Measurements from ENCODE around the gene PPP2R5E.

The PPP2R5E gene

GRCh38 chr14:63478010-63478409 lies 65.2 kb downstream of the PPP2R5E start:
- in situ Hi-C loops (cut with HindIII; ENCODE audit: low pct_ligation_motif_present, low pct_unique_long_range_greater_than_20kb, low sequenced_read_pairs): no loop called here
- DNase-seq: no peak

DNA sequence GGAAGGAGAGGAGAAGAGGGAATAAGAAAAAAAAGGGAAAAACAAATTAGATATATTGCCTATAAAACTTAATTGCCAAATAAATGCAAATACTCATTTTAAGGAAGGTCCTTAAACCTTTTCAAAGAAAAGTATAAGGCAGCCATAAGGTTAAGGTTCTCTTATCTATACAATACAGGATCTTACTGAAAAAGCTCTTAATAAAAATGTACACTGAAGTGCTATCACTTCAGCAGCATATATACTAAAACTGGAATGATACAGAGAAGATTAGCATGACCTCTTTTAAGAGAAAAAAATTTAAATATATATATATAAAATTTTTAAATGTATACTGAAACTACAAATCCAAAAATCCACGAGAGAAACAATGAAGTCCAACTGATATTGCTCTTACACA lies 65.6 kb downstream of the PPP2R5E start:
- in situ Hi-C loops (cut with HindIII; ENCODE audit: low pct_ligation_motif_present, low pct_unique_long_range_greater_than_20kb, low sequenced_read_pairs): no loop called here
- DNase-seq: no peak

- in situ Hi-C loops (cut with HindIII; ENCODE audit: low pct_ligation_motif_present, low pct_unique_long_range_greater_than_20kb, low sequenced_read_pairs): no loop called here
- DNase-seq: no peak
Observed at GRCh38 chr14:63475761-63476160, 67.4 kb downstream of the PPP2R5E start.

DNA sequence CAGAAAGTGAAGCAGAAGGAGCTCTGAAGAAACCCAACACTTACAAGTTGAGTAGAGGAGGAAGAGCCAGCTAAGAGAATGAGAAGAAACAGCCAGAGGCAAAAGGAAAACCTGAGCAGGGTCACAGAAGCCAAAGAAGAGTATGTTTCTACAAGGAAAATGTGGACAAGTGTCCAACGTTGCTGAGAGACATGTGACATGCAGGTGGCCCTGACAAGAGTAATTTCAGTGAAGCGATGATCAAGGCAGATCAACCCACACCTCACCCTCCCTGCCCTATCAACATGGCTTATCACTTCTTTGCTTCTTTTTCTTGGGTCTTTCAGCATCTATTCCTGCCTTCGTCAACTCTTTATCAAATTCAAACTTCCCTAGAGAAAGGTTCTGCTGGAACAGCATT lies 68.3 kb downstream of the PPP2R5E start:
- no peak for DNase-seq
- in situ Hi-C loops (cut with HindIII; ENCODE audit: low pct_ligation_motif_present, low pct_unique_long_range_greater_than_20kb, low sequenced_read_pairs): no loop called here

- in situ Hi-C loops (cut with HindIII; ENCODE audit: low pct_ligation_motif_present, low pct_unique_long_range_greater_than_20kb, low sequenced_read_pairs): no loop called here
- DNase-seq: no peak
Observed at GRCh38 chr14:63474111-63474510, 69.1 kb downstream of the PPP2R5E start.

DNA sequence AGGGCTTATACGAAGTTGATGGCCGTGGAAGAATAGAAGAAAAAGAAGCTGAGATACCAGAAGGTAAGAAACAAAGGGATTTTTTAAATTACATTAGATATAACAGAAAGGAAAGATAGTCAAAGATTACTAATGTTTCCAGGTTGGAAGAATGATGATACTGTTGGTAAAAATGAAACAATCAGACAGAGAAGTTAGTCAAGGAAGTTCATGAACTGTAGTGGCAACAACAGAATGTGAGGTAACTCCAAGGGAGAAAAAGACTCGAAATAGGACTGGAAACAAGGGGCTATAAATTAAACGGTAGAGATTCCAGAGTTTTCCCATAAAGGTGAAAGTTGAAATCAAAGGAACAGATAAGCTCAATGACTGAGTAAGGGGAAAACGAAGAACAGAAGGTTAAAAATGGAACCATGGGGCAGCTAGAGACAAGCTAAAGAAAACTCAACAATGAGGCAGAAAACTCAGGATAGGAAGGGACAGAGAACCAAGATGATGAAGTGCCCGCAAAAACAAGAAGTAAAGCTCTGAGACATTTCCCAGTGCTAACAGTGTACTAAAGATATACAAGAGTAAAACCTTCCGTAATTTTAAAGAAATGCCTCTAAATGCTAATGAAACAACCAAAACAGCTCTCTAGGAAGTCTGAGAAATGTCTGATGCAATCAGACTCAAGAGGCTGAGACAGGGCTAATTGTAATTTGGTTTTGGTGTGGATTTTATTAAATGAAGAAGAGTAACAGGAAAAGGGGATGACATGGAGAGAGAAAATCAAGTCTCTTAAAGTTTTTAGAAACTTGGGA lies 70.0 kb downstream of the PPP2R5E start:
- in situ Hi-C loops (cut with HindIII; ENCODE audit: low pct_ligation_motif_present, low pct_unique_long_range_greater_than_20kb, low sequenced_read_pairs): no loop called here
- DNase-seq: no peak

DNA sequence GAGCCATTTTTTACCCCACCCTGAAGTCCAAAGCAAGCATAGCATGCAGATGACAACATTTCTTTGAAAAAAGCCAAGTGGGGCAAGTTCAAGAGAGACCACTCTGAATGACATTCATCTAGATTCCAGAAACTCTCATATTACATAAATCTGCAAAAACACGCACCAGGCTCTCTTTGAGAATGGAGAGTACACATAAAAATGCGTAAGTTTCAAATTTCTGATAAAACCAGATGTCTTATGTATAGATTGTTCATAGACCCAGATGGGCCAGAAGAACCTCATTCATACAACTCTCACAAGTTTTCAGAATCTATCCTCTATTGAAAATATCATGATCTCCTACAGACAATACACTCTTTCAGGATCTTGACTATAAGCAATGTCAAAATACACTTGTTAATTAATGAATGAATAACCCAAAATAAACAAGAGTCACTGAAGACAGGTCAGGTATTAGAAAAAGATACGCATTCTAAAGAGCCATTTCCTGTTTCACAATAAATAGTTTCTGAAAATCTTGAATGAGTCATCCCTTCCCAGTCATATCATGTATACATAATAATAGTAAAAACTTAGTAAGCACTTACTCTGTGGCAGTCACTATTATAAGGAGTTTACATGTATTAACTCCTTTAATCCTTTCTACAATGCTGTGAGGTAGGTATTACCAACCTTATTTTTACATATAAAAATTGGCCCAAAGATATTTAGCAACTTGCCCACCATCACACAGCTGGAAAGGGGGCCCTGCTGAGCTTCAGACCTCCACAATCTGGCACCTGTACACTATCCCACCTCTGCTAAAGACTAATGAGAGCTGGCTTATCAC lies 72.0 kb downstream of the PPP2R5E start:
- DNase-seq: peak; percentile 61
- in situ Hi-C loops (cut with HindIII; ENCODE audit: low pct_ligation_motif_present, low pct_unique_long_range_greater_than_20kb, low sequenced_read_pairs): no loop called here

DNA sequence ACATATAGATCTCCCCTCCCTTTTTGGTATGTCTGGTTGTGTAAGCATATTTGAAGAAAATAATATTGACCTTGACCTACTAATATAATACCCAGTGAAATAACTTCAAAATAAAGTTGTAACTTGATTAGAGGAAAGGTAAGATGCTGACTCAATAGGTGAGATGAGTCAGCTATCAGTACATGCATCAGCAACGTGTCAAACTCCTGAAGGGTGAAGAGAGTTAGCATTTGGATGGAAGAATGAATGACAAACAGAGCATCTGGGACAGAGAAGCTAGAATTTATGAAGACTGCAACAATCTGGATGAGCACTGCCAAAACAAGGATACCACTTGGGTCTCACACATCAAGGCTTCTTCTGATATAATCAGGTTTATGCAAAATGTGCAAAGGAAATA lies 74.9 kb downstream of the PPP2R5E start:
- in situ Hi-C loops (cut with HindIII; ENCODE audit: low pct_ligation_motif_present, low pct_unique_long_range_greater_than_20kb, low sequenced_read_pairs): no loop called here
- no peak for DNase-seq

DNA sequence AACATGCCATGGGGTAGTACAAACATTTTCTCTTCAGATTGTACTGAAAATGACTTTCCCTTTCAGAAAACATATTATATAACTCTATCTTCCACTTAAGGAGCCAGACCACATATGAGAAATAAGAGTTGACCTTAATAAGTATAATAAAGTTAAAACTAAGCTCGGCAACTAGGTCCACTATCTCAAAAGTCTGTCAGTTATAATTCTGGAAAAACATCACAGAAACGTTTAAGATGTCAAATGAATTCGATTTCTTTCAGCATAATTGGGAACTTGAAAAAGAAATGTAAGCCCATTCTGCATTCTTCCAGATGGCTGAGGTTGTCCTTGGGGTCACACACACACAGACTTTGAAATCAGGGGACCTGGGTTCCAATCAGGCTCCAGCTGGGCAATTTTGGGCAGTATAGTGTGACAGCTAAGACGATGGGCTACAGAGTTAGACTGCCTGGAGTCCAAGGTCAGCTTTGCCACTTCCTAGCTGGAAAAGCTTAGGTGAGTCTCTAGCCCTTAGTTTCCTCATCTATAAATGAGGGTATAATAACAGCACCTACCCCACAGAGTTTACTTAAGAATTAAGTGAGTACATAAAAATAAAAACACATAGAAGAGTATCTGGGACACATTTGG lies 75.6 kb downstream of the PPP2R5E start:
- in situ Hi-C loops (cut with HindIII; ENCODE audit: low pct_ligation_motif_present, low pct_unique_long_range_greater_than_20kb, low sequenced_read_pairs): no loop called here
- no peak for DNase-seq

DNA sequence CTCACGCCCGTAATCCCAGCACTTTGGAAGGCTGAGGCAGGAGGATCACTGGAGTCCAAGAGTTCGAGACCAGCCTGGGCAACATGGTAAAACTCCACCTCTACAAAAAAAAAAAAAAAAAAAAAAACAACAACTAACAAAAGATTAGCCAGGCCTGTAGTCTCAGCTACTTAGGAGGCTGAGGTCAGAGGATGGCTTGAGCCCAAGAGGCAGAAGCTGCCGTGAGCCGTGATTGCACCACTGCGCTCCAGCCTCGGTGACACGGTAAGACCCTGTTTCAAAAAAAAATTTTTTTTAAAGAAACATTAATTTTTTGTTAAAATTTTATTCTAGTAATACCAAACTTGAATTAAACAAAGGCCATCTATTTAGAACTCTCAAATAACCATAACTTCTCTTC lies 77.8 kb downstream of the PPP2R5E start:
- DNase-seq: no peak
- in situ Hi-C loops (cut with HindIII; ENCODE audit: low pct_ligation_motif_present, low pct_unique_long_range_greater_than_20kb, low sequenced_read_pairs): no loop called here

DNA sequence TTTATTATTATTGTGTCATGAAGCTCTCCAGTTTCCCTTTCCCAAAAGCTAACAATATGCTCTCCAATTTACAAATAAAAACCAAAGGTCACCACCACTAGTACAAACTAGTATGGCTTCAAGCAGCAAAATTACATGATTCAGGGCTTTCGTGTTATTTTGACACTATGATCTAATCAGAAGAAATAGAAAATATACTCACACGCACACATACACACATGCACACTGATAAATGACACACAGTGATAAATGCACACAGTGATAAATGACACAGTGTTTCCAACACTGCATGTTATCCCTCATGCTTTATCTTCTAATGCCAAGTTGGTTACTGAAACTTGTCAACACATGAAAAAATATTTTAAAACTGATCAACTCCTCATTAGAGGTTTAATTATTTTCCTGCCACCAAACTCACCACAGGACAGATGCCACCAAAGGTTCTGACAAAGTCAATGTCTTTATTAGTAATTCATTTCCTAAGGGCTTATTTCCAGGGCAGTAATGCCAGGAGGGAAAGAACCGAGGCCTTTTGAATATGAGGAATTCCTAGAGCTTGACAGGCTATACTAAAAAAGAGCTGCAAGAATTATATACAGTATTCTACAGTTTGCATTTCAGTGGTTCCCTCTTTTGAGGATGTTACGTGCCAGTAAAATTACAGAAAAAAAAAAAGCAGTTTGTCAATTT lies 82.4 kb downstream of the PPP2R5E start:
- in situ Hi-C loops (cut with HindIII; ENCODE audit: low pct_ligation_motif_present, low pct_unique_long_range_greater_than_20kb, low sequenced_read_pairs): no loop called here
- DNase-seq: no peak

- no peak for DNase-seq
- in situ Hi-C loops (cut with HindIII; ENCODE audit: low pct_ligation_motif_present, low pct_unique_long_range_greater_than_20kb, low sequenced_read_pairs): no loop called here
Observed at GRCh38 chr14:63459738-63460137, 83.4 kb downstream of the PPP2R5E start.

DNA sequence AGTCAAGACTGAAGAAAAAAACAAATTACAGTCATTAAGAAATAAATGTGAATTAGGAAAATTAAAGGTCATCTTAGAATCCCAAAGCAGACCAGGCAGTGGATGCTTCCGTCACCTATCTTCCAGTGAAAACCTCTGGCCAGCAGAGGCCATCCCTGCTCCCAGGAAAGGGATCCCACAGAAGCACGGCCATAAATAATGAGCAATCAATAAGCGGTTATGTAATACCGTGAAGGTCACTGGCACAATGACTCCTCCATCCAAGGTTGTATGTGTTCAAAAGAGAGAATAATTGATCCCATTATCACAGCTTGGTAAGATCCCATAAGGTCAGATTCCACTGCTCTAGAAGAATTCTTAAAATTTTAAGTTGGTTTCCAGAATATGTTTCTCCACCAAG lies 85.7 kb downstream of the PPP2R5E start:
- in situ Hi-C loops (cut with HindIII; ENCODE audit: low pct_ligation_motif_present, low pct_unique_long_range_greater_than_20kb, low sequenced_read_pairs): no loop called here

DNA sequence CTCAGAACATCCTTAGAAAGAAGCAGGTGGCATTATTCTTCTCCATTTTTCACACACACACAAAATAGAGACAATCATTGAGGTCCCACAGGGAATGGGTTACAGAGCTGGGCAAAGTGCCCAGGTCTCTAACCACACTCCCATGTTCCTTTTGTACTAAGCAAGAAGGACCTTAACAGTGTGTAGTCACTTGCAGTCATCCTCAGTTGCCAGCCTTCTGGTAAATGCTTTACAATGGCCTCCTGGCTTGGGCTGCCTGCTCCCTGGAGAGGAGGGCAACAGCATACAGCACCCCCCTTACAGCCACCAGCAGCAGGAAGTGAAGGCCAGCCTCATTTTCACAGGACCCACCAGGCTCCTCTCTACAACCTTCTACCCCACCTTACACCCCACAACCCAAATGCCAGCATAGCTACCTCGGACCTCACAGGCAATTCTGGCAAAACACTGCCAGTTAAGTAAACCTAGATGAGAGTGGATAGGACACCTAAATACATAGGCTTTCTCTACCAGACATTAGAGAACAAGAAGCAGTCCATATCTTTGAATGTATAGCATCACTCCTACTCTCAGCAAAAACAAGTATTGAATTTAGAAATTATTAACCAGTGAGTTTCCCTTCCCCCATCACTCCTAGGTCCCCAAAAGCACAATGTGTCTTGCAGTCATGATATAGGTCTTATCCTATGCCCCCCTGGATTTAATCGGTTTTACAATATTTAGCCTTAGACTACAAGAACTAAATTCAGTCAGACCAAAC lies 88.1 kb downstream of the PPP2R5E start:
- peak; percentile 42 for DNase-seq
- in situ Hi-C loops (cut with HindIII; ENCODE audit: low pct_ligation_motif_present, low pct_unique_long_range_greater_than_20kb, low sequenced_read_pairs): no loop called here

More for the DNA sequence above, 85.7 kb downstream of the PPP2R5E start:
- no peak for DNase-seq

DNA sequence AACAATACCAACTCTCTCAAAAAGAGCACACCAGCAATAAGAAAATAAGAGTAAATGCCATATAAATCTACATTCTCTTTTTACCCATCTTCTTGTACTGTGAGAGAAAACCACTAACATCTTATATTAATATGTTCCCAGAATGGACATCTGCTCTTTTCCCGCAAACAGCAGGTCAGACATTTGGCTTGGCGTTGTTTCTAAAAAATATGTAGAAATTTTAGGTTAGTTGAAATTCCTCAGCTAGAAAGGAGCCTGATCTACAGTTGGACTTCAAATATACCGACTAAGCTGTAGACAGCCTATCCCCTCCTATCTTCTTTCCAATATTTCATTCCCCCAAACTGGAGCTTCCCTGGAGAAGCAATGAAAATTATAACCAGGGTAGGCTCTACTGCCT lies 88.7 kb downstream of the PPP2R5E start:
- in situ Hi-C loops (cut with HindIII; ENCODE audit: low pct_ligation_motif_present, low pct_unique_long_range_greater_than_20kb, low sequenced_read_pairs): no loop called here
- DNase-seq: no peak

- DNase-seq: no peak
- in situ Hi-C loops (cut with HindIII; ENCODE audit: low pct_ligation_motif_present, low pct_unique_long_range_greater_than_20kb, low sequenced_read_pairs): no loop called here
Observed at GRCh38 chr14:63453443-63453936, 89.7 kb downstream of the PPP2R5E start.

- in situ Hi-C loops (cut with HindIII; ENCODE audit: low pct_ligation_motif_present, low pct_unique_long_range_greater_than_20kb, low sequenced_read_pairs): no loop called here
- DNase-seq: no peak
Observed at GRCh38 chr14:63452796-63453195, 90.4 kb downstream of the PPP2R5E start.

DNA sequence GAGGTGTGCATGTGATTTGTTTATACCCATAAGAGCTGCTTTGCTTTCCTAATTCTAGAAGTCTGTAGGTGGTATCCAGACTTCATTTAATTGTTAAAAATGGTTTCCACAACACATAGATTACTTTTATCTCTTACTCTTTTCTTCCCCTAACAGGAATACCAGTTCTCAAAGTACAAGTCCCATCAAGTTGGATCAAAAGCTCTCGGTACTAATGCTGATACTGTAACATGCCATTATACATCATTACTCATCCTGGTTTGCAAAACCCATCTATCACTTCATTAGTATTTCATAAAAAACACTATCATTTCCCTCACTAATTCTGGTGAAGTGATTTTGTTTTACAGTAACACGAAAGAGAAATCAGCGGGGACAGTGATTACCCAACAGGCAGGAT lies 94.3 kb downstream of the PPP2R5E start:
- DNase-seq: no peak
- in situ Hi-C loops (cut with HindIII; ENCODE audit: low pct_ligation_motif_present, low pct_unique_long_range_greater_than_20kb, low sequenced_read_pairs): no loop called here
